Endothelial cell of umbilical vein (primary cell): Measurements from ENCODE around the gene RPEL1. TPM values are rescaled to one million over a fixed set of nuclear protein-coding genes. Genes with fewer than 3 reads are reported as not detected.

Source experiments
- BruUV-seq: library from RNA; stranded (reverse); fragments of 400-500 nt; replicated peaks from 2 replicates; lab custom pipeline; 2021; lab: Mats Ljungman, UMichigan
- CTCF ChIA-PET: fragments of 300-600, 350-600 bp; sonication (Branson Sonifier 250); formaldehyde crosslinking; loops from one replicate; lab custom pipeline; 2021; ENCODE audit warnings: antibody characterized with exemption, inconsistent platforms; lab: Charles Lee
- POLR2A ChIA-PET: fragments of 300-600, 350-600 bp; sonication (Branson Sonifier 250); formaldehyde crosslinking; loops from one replicate; lab custom pipeline; 2021; ENCODE audit warnings: antibody characterized with exemption, inconsistent platforms; lab: Charles Lee
- DNase-seq: peaks from one replicate; pipeline ENCODE4 v3.0.0-alpha.2; 2011; ENCODE audit warnings: low read depth, low spot score
- FAIRE-seq: peaks from 2 replicates; lab custom pipeline; 2011; peaks lifted over from hg19 to GRCh38; lab: Jason Lieb, UNC
- H2AFZ ChIP-seq: 2 replicates; pipeline ENCODE4 v1.6.0; 2012; ENCODE audit warnings: low read depth, low read length, control low read depth, inconsistent platforms
- H3K27ac ChIP-seq: 2 replicates; pipeline ENCODE4 v1.5.1; 2011; ENCODE audit warnings: low read depth, mild to moderate bottlenecking, control low read depth, low read length, moderate library complexity; ENCODE audit not compliant: insufficient read depth
- H3K27me3 ChIP-seq, 2 experiments: 2 replicates each; pipeline versions ENCODE4 v1.6.0 to v1.6.1; 2011; ENCODE audit warnings: low read length in 2 of 2, mixed read lengths in 1 of 2; ENCODE audit not compliant: control insufficient read depth in 2 of 2, insufficient read depth in 2 of 2
- H3K36me3 ChIP-seq, 2 experiments: 2 replicates in 1 of 2; 3 replicates in 1 of 2; pipeline ENCODE4 v1.5.1; 2011; ENCODE audit warnings: low read length in 2 of 2, mild to moderate bottlenecking in 1 of 2, moderate library complexity in 1 of 2; ENCODE audit not compliant: control insufficient read depth in 2 of 2, insufficient read depth in 2 of 2; ENCODE audit errors: extremely low read depth in 1 of 2
- H3K4me1 ChIP-seq: 3 replicates; pipeline ENCODE4 v1.5.1; 2011; ENCODE audit warnings: mild to moderate bottlenecking, low read length; ENCODE audit not compliant: control insufficient read depth, insufficient read depth; ENCODE audit errors: extremely low read depth
- H3K4me2 ChIP-seq: 2 replicates; pipeline ENCODE4 v1.6.1; 2011; ENCODE audit warnings: low read length, control low read depth, mixed read lengths; ENCODE audit not compliant: insufficient read depth
- H3K4me3 ChIP-seq, 3 experiments: fragments of 200-600 bp in 1 of 3; sonication (generic), shearing (Covaris generic) in 1 of 3; replicated peaks in 1 of 3; 2 replicates each; pipeline ENCODE4 v1.5.1; 2011 to 2016; ENCODE audit warnings: control low read depth in 3 of 3, low read length in 3 of 3, mild to moderate bottlenecking in 2 of 3, inconsistent platforms in 1 of 3, low read depth in 1 of 3, moderate library complexity in 1 of 3; ENCODE audit not compliant: insufficient read depth in 1 of 3
- H3K79me2 ChIP-seq: 2 replicates; pipeline ENCODE4 v1.6.0; 2012; ENCODE audit warnings: low read length, inconsistent platforms; ENCODE audit not compliant: control insufficient read depth, insufficient read depth
- H3K9ac ChIP-seq: replicated peaks from 2 replicates; pipeline ENCODE3; 2011; ENCODE audit warnings: low read length, control low read depth; ENCODE audit not compliant: insufficient read depth; ENCODE audit errors: extremely low read depth
- H3K9me1 ChIP-seq: replicated peaks from 3 replicates; pipeline ENCODE4 v1.6.0; 2011; ENCODE audit warnings: mild to moderate bottlenecking, low read length; ENCODE audit not compliant: control insufficient read depth, insufficient read depth; ENCODE audit errors: extremely low read depth
- H3K9me3 ChIP-seq: replicated peaks from 2 replicates; pipeline ENCODE4 v1.5.1; 2012; ENCODE audit warnings: low read length, inconsistent platforms; ENCODE audit not compliant: control insufficient read depth, insufficient read depth
- H4K20me1 ChIP-seq: replicated peaks from 2 replicates; pipeline ENCODE3; 2011; ENCODE audit warnings: mild to moderate bottlenecking, low read length; ENCODE audit not compliant: control insufficient read depth, insufficient read depth; ENCODE audit errors: extremely low read depth
- FOS ChIP-seq: IDR thresholded peaks from 2 replicates; pipeline ENCODE4 v1.6.1; 2011; ENCODE audit warnings: mild to moderate bottlenecking, low read length, moderate library complexity, borderline replicate concordance; ENCODE audit not compliant: insufficient read depth
- MYC ChIP-seq: IDR thresholded peaks from one replicate; pipeline ENCODE4 v1.6.1; 2011; ENCODE audit warnings: mild to moderate bottlenecking, low read depth, low read length
- dilution Hi-C: fragments of 300-500 bp; cut with MboI; formaldehyde crosslinking; loops from one replicate; pipeline ENCODE4 v1.15.0; 2019; ENCODE audit warnings: low sequenced_read_pairs; ENCODE audit not compliant: extremely low pct_ligation_motif_present
- intact Hi-C: fragments of 100-400 bp; cut with micrococcal nuclease; formaldehyde crosslinking; loops from one replicate; pipeline ENCODE4 v1.10.0; 2022
- polyA plus RNA-seq, 4 experiments: library from polyadenylated mRNA; depleted of rRNA in 3 of 4; stranded (reverse) in 3 of 4; unstranded in 1 of 4; fragments of >200 nt; gene quantifications; 2 replicates each; pipeline versions ENCODE4 v1.2.1 to v1.2.3, GENCODE V29; 2011 to 2012; ENCODE audit warnings: missing spikeins in 1 of 4
- total RNA-seq: library from RNA; stranded (reverse); gene quantifications from 2 replicates; pipeline ENCODE4 v1.2.3, GENCODE V29; 2021
- TF ChIP-seq, protein P1 (sequence below): IDR thresholded peaks from 2 replicates; pipeline ENCODE4 v1.6.1; 2011; ENCODE audit not compliant: insufficient read depth, insufficient read length

Gene RPEL1
- total and polyA plus RNA-seq, 2 donors (not counting 3 experiments of a cell fraction or from before 2014, with no cell fraction given), result 0.04 TPM; not detected in 1

DNA sequence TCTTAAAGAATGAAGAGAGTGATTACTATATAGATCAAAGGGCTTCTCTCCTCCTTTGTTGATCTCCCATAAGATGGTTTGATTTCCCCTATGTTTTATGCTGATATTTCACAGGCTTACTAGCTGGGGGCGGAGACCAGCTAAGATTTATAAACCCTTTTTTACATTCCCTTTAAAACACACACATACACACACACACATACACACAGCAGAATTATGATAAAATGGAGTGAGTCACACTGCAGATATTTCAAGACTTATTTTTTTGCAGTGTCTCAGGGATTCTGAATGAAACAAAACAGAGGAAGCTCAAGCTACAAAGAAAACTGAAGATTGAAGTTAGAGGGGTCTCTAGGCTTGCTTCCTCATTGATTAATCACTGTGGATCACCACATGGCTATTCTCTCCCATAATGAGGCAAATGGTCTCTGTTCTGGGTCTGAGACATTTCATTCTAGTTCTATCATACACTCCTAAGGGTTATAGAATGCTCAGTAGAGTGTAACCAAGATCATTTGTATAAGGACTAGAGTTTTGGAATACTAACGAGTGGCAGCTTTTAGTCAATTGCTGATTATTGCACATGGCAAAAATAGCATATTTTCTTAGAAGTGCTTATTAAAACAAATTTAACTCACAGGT is 49.8 kb downstream of the RPEL1 start:
- FAIRE-seq (no peak), DNase-seq (no peak)
- Histone ChIP-seq H3K27ac (no peak overlapping the region), H3K4me2 (no peak overlapping the region), H3K4me1 (no peaks in the 10 kb centered on the region), H3K27me3 (peaks cover 0 to 2% of the 10 kb centered on the region in 2 experiments), H2AFZ (no peak overlapping the region), H4K20me1 (no peaks in the 10 kb centered on the region), H3K9me1 (no peaks in the 10 kb centered on the region), H3K4me3 (no peak overlapping the region), H3K9me3 (no peaks in the 10 kb centered on the region), H3K36me3 (no peaks in the 10 kb centered on the region), H3K9ac (no peak overlapping the region), H3K79me2 (no peaks in the 10 kb centered on the region)
- no TSS peak for BruUV-seq
- intact Hi-C loops (no loop called here), dilution Hi-C loops (no loop called here)
- POLR2A ChIA-PET, result no interaction called here
- TF ChIP-seq FOS (peak; percentile 30), MYC (no peak)
- TF ChIP-seq, protein P1, sequence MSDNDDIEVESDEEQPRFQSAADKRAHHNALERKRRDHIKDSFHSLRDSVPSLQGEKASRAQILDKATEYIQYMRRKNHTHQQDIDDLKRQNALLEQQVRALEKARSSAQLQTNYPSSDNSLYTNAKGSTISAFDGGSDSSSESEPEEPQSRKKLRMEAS, result no peak
- CTCF ChIA-PET, result interaction anchor here (0.6 to 1.9 kb wide), 4 partner anchors 37 to 391 kb away, joined by 3 to 5 read pairs (median 4); no protein-coding TSS in a partner anchor

Other genes with a start within 250 kb of the RPEL1 start
- gene NT5C2, start 52.6 kb upstream of the RPEL1 start, total RNA-seq, result 59.0 and 69.9 TPM in 2 replicates
- gene NT5C2, start 52.6 kb upstream of the RPEL1 start, polyA plus RNA-seq, result 42.6 and 47.2 TPM in 2 replicates
- 0.39 and 0.40 TPM in 2 replicates for gene INA, start 31.3 kb downstream of the RPEL1 start, total RNA-seq
- 0.25 and 0.29 TPM in 2 replicates for gene INA, start 31.3 kb downstream of the RPEL1 start, polyA plus RNA-seq
- 11.3 and 11.5 TPM in 2 replicates for gene PCGF6, start 105.3 kb downstream of the RPEL1 start, total RNA-seq
- 2.5 and 3.8 TPM in 2 replicates for gene PCGF6, start 105.3 kb downstream of the RPEL1 start, polyA plus RNA-seq
- 5.8 and 6.0 TPM in 2 replicates for gene TAF5, start 122.1 kb downstream of the RPEL1 start, total RNA-seq
- 1.9 and 2.4 TPM in 2 replicates for gene TAF5, start 122.1 kb downstream of the RPEL1 start, polyA plus RNA-seq
- 369 and 407 TPM in 2 replicates for gene ATP5MK, start 150.6 kb downstream of the RPEL1 start, total RNA-seq
- 212 and 295 TPM in 2 replicates for gene ATP5MK, start 150.6 kb downstream of the RPEL1 start, polyA plus RNA-seq
- 52.7 and 56.2 TPM in 2 replicates for gene PDCD11, start 150.7 kb downstream of the RPEL1 start, total RNA-seq
- 12.4 and 12.6 TPM in 2 replicates for gene PDCD11, start 150.7 kb downstream of the RPEL1 start, polyA plus RNA-seq
- gene CALHM2, start 206.5 kb downstream of the RPEL1 start, total RNA-seq, result 28.4 and 32.1 TPM in 2 replicates
- gene CALHM2, start 206.5 kb downstream of the RPEL1 start, polyA plus RNA-seq, result 38.4 and 43.0 TPM in 2 replicates
- gene CALHM1, start 213.0 kb downstream of the RPEL1 start, total RNA-seq, result not detected in 2 replicates
- gene CALHM1, start 213.0 kb downstream of the RPEL1 start, polyA plus RNA-seq, result not detected in 2 replicates
- gene CALHM3, start 233.4 kb downstream of the RPEL1 start, total RNA-seq, result not detected in 2 replicates
- gene CALHM3, start 233.4 kb downstream of the RPEL1 start, polyA plus RNA-seq, result not detected in 2 replicates
- 0.22 and 0.30 TPM in 2 replicates for gene NEURL1, start 247.8 kb downstream of the RPEL1 start, total RNA-seq
- 0.06 TPM in 2 replicates for gene NEURL1, start 247.8 kb downstream of the RPEL1 start, polyA plus RNA-seq